AG10803 (cell line): ENCODE results near the gene TTLL11.
A peak's percentile ranks its signal among the peaks of the same experiment; 100 is the strongest.

ENCODE experiments used
- DNase-seq: peaks from one replicate; pipeline ENCODE4 v3.0.0; 2010; ENCODE audit warnings: low read depth
- H3K4me3 ChIP-seq: 2 replicates; pipeline ENCODE4 v1.5.1; 2011; ENCODE audit warnings: mild to moderate bottlenecking, low read length, control low read depth
- CTCF ChIP-seq: conservative IDR thresholded peaks from 2 replicates; pipeline ENCODE4 v1.5.1; 2011; ENCODE audit warnings: mild to moderate bottlenecking, low read length, control low read depth, inconsistent platforms

The TTLL11 gene

GRCh38 chr9:122030357-122030756 lies 62.8 kb downstream of the TTLL11 start:
- no peak for DNase-seq
- no peak overlapping the region for H3K4me3 ChIP-seq
- TF ChIP-seq CTCF = no peak

GRCh38 chr9:122029898-122030297 lies 63.2 kb downstream of the TTLL11 start:
- no peak for TF ChIP-seq CTCF
- DNase-seq = no peak
- H3K4me3 ChIP-seq = no peak overlapping the region

- no peak overlapping the region for H3K4me3 ChIP-seq
- TF ChIP-seq CTCF = no peak
- DNase-seq = no peak
These were observed 65.0 kb downstream of the TTLL11 start for GRCh38 chr9:122028089-122028488.

GRCh38 chr9:122020398-122020797 lies 72.7 kb downstream of the TTLL11 start:
- DNase-seq = no peak
- H3K4me3 ChIP-seq = no peak overlapping the region
- TF ChIP-seq CTCF = no peak

GRCh38 chr9:122016744-122017143 lies 76.4 kb downstream of the TTLL11 start:
- no peak for DNase-seq
- H3K4me3 ChIP-seq = no peak overlapping the region
- peak; percentile 44 for TF ChIP-seq CTCF

GRCh38 chr9:122016309-122016708 lies 76.8 kb downstream of the TTLL11 start:
- TF ChIP-seq CTCF = no peak

GRCh38 chr9:122015170-122015821 lies 77.8 kb downstream of the TTLL11 start:
- no peak overlapping the region for H3K4me3 ChIP-seq
- no peak for DNase-seq
- TF ChIP-seq CTCF = no peak

More at GRCh38 chr9:122016309-122016708, 76.8 kb downstream of the TTLL11 start:
- no peak overlapping the region for H3K4me3 ChIP-seq
- DNase-seq = no peak
